ENCODE results near the gene PDZD8.

Gene PDZD8, protein sequence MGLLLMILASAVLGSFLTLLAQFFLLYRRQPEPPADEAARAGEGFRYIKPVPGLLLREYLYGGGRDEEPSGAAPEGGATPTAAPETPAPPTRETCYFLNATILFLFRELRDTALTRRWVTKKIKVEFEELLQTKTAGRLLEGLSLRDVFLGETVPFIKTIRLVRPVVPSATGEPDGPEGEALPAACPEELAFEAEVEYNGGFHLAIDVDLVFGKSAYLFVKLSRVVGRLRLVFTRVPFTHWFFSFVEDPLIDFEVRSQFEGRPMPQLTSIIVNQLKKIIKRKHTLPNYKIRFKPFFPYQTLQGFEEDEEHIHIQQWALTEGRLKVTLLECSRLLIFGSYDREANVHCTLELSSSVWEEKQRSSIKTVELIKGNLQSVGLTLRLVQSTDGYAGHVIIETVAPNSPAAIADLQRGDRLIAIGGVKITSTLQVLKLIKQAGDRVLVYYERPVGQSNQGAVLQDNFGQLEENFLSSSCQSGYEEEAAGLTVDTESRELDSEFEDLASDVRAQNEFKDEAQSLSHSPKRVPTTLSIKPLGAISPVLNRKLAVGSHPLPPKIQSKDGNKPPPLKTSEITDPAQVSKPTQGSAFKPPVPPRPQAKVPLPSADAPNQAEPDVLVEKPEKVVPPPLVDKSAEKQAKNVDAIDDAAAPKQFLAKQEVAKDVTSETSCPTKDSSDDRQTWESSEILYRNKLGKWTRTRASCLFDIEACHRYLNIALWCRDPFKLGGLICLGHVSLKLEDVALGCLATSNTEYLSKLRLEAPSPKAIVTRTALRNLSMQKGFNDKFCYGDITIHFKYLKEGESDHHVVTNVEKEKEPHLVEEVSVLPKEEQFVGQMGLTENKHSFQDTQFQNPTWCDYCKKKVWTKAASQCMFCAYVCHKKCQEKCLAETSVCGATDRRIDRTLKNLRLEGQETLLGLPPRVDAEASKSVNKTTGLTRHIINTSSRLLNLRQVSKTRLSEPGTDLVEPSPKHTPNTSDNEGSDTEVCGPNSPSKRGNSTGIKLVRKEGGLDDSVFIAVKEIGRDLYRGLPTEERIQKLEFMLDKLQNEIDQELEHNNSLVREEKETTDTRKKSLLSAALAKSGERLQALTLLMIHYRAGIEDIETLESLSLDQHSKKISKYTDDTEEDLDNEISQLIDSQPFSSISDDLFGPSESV

DNA sequence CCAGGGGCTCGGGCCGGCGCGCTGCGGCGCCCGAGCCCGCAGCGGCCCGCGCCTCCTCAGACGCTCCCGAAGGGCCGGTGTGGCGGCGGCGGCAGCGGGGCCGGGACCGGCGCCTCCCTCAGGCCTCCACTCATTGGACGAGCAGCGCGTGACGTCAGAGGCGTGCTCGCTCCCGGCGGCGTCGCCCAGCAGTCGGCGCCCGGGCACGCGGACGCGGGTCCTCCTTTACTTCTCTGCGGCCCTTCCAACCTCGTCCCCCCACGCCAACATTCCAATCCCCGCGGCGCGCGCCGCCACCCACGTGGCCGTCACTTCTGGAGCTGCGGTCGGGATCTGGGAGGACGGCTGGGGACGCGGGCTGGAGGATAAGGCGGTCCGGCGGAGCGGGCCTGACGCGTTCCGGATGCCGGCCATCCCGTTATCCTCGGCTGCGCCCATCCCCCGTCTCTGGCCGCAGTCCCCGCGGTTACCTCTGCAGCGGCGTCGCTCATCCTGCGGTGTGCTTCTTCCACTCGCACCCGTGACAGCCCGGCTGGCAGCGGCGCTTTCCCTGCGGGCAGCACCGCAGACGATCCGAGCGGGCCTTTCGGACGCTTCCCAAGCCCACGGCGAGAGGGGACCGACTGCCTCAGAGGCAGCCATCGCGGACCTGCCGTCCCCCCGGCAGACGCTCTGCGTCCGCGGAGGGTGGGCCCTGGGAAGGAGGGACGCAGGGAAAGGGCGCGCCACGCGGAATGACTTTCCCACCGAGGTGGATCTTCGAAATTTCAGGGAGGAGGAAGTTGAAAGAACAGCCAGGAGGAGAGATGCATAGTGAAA is at the start of gene PDZD8:
Gene PDZD8 (minus strand): TSS at position 81 of the 819 bp plus-strand sequence. CDS start 213 bp downstream, outside the sequence.
- DNase-seq: peak; percentile 44

DNA sequence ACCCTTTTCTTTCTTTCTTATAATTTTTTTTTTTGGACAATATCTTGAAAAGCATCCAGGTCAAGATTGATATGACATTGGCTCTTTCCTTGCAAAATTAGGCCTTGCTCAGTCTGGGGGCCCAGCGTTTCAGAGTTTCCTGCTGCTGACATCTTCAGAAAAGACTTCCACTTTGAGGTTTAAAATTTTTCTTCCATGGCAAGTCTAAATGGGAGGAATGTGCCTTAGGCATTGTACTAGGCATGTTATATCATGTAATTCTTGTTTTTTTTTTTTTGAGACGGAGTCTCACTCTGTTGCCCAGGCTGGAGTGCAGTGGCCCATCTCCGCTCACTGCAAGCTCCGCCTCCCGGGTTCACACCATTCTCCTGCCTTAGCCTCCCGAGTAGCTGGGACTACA is 48.9 kb upstream of the PDZD8 start:
- DNase-seq: no peak

DNA sequence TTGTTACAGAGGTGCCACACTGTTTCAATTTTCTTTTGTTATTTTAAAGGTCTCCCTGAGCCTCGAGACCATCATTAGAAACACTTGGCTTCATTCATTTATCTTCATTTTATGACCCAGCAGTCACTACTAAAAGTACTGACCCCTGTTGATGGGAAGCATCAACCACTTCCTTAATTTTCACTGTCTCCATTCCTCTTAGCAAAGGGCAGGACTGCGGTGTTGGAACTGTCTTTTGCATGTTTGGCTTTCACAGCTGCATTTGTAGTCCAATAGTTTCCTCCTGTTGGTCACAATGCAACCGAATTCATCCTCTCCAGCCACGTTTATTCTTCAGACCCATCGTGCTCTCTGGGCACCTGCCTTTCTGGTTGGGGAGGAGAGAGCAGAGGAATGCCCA is 46.7 kb upstream of the PDZD8 start:
- no peak for DNase-seq

DNA sequence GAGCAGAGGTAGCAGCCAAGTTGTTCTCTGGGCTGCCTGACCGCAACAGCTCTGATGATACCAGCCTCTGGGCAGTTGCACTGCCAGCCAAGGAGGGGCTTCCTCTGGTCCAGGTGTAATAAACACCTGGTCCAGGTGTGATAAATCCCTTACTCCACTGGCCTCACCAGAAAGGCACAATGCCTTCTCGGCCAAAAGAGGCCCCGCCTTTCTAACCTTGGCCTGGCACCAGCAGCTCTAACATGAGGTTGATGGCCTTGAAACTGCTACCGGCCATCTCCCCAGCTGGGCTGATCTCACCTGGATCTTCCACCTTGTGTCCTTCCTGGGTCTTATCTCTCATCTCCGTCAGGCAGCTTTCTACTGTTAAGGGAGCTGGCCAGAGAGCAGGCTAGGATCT is 45.5 kb upstream of the PDZD8 start:
- no peak for DNase-seq

DNA sequence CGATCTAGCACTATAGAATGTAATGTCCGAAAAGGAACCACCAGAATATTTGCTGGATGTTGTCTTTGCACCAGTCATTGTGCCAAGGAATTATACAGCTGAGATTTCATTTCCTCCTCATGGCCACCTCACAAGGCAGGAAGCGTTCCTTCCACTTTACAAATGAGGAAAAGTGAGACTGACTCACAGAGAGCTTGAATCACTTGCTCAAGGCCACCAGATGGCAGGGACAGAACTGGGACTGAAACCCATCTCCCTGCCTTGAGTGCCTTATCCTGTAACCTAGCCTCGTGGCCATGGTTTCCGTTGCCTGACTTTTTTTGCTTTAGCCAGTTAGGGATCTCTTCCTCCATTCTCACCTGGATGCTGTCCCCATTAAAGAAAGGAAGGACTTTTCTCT is 44.7 kb upstream of the PDZD8 start:
- no peak for DNase-seq

DNA sequence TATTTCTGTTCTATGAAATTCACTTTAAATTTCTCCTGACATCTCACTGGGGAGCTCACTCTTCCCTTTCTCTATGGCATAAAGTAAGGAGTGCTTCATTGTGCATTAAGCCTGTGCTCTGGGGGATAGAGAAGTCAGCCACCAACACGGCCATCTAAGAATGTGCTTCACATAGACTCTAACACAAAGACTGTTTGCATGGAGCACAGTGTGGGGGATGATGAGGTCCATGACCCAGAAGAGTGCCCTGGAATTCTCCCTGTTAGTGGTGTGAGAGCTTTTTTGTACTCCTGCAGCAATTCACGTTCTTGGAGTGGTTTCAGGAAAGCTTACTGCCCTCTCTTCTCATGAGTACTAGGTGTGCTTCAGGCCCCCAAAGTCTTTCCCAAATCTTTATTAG is 43.9 kb upstream of the PDZD8 start:
- no peak for DNase-seq

DNA sequence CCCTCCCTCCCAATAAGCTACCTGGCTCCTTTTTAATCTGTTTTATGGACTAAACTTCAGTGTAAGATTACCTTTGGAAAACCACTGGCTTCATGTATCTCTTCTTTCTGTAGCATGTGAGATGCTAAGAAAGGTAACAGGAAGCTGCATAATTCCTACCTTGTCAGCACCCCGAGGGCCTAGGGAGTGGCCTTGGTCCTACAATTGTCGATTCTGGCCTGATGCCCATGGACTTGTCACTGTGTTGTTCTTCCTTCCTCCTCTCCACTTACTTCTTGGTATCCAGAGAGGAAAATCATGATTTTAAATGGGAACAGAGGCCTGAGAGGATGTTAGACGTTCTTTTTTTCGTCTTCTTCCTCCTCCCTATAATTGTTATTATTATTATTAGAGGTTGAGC is 42.9 kb upstream of the PDZD8 start:
- DNase-seq: no peak

DNA sequence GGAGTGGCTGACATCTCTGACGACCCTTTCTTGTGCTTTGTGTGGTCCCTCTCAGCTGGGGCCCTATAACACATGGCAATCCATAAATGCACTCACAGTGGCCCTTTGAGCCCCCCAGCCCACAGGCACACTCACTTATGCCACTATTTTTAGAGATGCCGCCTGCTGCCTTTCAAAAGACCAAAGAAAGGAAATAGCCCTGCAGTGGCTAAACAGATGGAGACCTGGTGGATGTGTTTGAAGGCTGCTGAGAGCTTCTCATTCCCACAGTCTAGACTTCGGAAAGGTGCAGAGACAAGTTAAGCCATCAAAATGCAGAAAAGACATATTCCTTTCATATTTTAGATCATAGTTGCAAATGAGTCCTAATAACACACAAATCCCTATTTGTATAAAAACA is 42.0 kb upstream of the PDZD8 start:
- DNase-seq: no peak

DNA sequence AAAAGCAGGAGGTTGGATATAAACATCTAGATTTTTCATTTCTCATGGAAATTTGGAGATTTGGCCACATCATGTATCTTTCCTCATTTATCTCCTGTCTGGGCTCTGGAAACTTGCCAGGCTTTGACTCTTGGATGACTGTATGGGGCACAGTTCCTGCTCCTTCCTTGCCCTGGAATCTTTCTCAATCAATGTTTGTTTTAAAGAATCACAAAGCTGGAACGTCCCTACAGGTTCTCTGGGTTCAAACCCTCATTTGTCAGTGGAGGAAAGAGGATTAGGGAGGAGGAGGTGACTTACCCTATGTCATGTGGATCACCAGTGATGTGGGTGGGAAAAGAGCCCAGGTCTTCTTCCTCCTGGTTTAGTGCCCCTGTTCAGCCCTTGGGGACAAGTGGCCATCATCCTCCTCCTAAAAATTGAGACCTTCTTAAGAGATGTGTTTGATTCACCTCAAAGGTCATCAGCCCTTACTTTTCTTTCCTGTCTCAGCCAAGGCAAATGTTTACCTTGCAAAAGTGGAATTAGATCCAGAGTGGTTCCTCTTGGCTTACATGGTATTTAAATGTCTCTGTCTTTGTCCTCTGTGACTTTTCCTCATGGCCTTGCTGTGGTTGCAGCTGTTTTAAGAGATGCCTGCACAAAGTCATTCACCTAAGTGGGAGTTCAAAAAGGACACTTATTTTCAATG is 38.8 kb upstream of the PDZD8 start:
- no peak for DNase-seq

DNA sequence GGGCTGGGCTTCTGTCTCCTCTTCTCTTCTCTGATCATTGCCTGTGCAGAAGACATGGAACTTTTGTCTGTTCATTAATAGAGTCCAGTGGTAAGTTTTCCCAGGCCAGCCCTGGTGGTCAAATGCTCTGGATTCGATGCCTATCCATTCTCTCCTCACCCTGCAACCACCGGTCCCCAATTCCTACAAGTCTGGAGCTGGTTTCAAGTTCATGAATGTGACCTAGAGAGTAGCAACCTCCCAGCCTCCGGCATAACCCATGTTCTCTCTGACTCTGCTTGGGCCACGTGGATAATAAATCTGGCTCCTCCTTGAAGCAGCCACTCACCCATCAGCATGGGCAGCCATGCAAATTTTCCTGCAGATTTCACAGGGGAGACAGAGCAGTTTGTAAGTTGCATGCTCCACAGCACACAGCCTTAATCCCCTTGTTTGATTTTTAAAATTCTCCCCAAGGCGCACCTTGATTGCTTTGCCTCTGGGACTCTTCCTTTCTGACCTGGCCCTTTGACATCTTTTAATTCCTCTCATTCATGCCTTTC is 37.3 kb upstream of the PDZD8 start:
- DNase-seq: no peak

DNA sequence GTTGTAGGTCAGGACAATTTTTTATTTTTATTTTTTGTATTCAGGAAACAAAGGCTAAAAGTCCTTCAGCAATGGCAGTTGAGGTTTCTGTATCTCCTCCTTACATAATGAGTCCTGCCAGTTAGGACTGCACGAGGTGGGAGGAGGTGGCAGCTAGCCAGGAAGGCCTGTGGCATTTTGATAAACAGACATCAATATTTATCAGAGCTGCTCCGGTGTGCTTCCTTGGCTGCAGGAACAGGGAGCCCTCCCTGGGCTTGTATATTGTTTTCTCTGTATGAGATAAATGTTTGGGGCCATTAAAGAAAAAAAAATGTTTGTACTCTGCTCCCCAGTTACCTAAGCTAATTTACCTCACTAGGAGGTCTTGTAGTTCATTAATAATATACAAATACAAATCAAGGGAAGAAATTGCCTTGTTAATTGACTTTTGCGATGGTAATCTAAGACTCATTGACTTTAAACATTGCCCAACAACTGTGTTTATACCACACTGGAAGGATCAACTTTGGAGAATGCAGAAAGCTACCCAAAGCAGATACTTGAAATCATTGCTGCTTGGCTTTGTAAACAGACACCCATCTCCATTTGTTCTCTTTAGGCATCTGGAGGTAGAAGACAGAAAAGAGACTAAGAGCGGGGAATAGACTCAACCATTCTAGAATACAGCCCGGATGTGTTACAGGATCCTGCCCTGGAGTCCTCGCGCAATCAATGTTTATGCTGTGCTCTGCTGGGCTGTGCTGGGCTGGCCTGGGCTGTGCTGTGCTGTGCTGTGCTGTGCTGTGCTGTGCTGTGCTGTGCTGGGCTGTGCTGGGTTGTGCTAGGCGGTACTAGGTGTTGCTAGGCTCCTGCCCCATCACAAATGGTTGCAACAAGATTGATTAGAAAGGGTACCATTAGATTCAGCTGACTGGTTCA is 36.5 kb upstream of the PDZD8 start:
- no peak for DNase-seq

DNA sequence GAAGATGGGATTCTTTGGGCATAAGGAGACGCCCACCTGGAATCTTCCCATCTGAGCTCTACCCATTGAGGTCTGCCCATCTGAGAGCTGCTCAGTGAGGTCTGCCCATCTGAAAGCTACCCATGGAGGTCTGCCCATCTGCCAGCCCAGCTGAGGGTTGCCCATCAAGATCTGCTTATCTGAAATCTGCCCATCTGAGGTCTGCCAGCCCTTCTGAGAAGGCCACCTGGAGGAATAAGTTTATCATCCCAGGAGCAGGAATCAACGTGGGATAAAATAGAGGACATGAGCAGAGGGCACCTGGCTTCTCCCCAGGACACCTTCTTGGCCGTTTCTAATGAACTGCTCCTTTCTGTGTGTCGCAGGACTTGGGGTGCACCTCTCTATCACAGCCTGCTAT is 35.3 kb upstream of the PDZD8 start:
- no peak for DNase-seq

DNA sequence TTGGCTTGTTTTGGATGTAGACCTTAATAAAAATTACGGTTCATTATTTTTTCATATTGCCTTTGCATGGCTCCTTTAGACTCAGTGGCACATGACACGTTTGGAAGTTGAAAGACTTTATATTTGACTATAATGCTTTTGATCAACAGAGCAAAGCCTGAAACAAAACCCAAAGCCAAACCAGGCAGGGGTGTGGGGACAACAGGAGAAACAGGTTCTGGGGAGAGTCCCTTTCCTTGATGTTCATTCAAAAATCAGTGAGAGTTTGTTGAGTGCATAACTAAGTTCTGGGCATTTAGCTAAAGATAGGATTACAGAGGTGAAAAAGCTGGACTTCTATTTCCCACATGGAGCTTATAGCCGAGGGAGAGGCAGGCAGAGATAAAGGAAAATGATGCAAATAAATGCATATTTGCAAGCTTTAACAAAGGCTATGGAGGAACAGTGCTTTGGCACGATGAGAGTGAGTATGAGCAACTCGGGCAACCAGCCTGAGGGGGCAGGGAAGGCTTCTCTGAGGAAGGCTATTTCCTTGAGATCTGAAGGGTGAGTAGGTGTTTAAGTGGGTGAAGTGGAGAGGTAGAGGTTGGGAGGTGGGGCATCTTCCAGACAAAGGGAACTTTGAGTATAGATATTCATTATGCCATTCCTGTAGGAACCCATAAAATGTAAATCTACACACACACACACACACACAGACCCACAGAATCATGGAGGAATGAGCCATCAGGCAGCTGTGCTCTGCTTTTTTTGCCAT is 34.5 kb upstream of the PDZD8 start:
- DNase-seq: no peak

DNA sequence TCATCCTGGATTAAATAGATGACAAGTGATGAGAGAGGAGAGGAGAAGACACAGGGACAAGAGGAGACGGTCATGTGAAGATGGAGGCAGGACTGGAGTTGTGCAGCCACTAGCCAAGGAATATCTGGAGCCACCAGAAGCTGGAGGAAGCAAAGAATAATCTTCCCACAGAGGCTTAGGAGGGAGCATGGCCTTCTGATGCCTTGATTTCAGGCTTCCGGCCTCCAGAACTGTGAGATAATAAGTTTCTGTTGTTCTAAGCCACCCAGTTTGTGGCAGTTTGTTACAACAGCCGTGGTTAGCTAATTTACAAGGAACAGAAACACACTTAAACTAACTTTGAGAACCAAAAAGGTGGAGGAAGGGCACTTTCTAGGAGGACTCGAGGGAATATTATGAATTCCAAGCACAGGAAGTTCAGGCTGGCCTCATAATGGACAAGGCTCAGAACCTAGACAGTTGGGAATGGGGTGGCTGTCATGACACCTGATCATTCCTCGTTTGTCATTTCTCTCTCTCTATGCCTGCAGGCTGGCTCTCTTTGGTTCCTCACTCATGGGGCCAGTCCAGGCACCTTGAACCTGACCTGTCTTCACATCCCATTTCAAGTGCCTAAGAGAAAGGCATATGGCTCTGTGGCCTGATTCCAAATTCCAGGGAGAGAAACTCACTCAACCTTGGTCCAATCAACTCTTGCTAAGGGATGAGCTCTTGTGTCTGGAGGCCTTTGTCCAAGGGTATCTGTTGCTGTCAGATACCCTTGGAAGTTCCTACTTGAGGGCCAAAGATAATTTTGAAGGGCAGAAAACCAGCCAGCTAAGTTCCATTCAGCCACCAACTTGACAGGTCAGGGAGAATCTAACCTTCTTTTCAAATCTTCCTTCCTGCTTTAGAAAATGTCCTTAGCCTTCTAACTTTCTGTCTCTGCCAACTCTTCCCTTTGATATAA is 33.5 kb upstream of the PDZD8 start:
- no peak for DNase-seq

DNA sequence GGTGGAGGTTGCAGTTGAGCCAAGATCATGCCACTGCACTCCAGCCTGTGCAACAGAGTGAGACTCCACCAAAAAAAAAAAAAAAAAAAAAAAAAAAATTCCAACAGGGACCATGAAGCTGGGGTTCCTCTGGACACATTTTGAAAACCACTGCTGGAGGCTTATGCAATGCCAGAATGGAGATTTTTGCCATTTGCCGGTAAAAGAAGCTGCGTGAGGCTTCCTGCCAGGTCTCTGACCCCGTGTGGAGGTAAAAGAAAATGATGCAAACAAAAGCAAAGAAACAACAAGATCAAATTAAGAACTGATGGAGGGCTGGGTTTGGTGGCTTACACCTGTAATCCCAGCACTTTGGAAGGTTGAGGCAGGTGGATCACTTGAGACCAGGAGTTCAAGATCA is 30.5 kb upstream of the PDZD8 start:
- DNase-seq: no peak

DNA sequence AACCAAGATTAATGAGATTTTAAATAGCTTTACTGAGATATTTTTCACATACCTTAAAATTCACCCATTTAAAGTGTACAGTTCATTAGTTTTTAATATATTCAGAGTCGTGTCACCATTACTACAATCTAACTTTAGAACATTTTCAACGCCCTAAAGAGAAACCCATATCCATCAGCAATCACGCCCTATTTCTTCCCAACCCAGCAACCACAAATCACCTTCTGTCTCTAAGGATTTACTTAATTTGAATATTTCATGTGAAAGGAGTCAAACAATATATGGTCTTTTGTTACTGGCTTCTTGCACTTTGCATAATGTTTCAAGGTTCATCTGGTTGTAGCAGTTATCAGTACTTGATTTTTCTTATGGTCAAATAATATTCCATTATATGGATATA is 25.1 kb upstream of the PDZD8 start:
- DNase-seq: no peak

DNA sequence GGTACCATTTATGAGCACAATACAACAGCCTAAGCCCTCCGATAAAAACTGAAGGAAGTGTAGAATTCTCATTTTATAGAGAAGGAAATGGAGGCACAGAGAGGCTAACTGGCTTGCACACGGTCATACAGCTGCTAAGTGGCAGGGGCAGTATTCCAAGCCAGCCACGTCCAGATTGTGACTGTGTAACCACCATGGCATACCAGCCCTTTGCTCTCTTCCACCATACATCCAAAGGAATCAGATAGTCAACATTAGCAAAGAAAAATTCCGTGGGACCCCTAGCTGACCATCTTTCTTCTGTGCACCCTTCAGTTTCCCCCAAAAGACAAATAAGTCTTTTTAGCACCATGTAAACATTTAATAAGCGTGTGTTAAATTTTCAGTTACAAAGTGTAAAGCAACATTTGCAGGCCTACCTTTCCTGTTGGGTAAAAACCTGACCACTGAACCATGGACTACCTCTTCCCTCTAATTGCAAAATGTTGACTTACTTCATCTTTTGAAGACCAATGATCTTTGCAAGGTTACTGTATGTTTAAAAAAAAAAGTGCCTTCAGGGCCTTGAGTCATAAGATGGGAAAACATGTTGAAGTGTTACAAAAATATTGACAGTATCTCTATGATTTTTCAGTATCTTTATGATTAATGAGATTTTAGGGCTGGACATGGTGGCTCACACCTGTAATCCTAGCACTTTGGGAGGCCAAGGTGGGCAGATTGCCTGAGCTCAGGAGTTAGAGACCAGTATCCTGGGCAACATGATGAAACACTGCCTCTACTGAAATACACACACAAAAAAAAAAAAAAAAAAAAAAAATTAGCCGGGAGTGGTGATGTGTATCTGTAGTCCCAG is 24.3 kb upstream of the PDZD8 start:
- DNase-seq: no peak

DNA sequence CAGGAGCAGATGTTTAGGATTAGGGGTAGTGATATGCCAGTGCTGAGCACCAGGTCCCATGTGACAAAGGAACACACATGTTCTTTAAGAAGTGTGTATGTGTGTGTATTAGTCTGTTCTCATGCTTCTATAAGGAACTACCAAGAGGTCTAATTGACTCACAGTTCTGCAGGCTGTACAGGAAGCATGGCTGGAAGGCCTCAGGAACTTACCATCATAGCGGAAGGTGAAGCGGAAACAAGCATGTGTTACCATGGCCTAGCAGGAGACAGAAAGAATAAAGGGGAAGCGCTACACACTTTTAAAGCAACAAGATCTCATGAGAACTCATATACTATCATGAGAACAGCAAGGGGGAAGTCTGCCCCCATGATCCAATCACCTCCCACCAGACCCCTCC is 22.8 kb upstream of the PDZD8 start:
- DNase-seq: no peak

Data from NCI-H446 treated with DMSO at 0.1 percent for 48 hours (cell line).